ENCODE results near the gene CSF2RB.

CSF2RB gene

GRCh38 chr22:36891646-36892045 lies 21.8 kb upstream of the CSF2RB start:
- DNase-seq (ENCODE audit: insufficient read length, low spot score): no peak
- TF ChIP-seq CTCF (IDR thresholded peaks at IDR 0.05; ENCODE audit: insufficient read depth, missing control alignments): no peak
- FAIRE-seq: no peak

DNA sequence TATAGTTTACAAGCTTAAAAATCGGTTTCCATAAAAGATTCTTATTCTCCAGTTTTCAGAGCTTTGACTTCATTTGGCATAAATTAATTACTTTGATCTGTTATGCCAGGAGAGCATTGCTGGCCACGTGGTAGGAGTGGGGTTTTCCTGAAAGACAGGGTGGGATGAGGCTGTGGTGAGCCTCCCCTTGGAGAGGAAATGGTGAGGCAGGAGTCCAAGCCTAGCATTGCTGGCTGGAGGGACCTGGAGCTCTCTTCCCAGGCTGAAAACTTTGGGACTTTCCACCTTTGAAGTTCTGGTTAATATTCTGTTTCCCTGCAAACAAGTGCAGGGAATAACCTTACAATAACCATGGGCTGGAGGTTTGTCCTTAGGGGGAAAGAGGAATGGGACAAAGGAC lies 21.1 kb upstream of the CSF2RB start:
- TF ChIP-seq CTCF (IDR thresholded peaks at IDR 0.05; ENCODE audit: insufficient read depth, missing control alignments): no peak
- no peak for FAIRE-seq
- DNase-seq (ENCODE audit: insufficient read length, low spot score): no peak

- DNase-seq (ENCODE audit: insufficient read length, low spot score): no peak
- FAIRE-seq: no peak
- TF ChIP-seq CTCF (IDR thresholded peaks at IDR 0.05; ENCODE audit: insufficient read depth, missing control alignments): no peak
Measured at GRCh38 chr22:36893262-36893661, 20.2 kb upstream of the CSF2RB start.

- FAIRE-seq (no peak), DNase-seq (ENCODE audit: insufficient read length, low spot score) (no peak)
- TF ChIP-seq CTCF (IDR thresholded peaks at IDR 0.05; ENCODE audit: insufficient read depth, missing control alignments): no peak
Measured at GRCh38 chr22:36894266-36894665, 19.2 kb upstream of the CSF2RB start.

GRCh38 chr22:36897611-36898010 lies 15.8 kb upstream of the CSF2RB start:
- TF ChIP-seq CTCF (IDR thresholded peaks at IDR 0.05; ENCODE audit: insufficient read depth, missing control alignments): no peak
- DNase-seq (ENCODE audit: insufficient read length, low spot score) (no peak), FAIRE-seq (no peak)

DNA sequence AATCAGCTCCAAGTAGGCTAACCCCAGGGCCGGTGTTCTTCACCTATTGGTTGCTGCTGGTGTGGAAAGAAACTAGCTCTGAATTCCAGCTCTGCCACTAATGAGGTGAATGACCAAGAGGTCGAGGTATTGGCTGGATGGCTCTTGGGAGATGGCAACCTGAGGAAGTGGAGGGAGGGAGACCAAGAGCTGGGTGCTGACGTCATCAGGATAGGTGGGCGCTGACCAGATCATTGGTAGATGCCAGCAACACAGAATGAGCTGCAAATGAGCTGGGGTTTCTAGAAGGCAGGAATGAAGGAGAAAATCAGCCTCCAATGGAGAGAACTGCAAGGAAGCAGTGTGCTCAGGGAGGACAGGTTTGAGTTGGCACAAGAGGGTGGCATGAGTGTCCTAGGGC lies 14.7 kb upstream of the CSF2RB start:
- no peak for DNase-seq (ENCODE audit: insufficient read length, low spot score)
- FAIRE-seq: no peak
- no peak for TF ChIP-seq CTCF (IDR thresholded peaks at IDR 0.05; ENCODE audit: insufficient read depth, missing control alignments)

DNA sequence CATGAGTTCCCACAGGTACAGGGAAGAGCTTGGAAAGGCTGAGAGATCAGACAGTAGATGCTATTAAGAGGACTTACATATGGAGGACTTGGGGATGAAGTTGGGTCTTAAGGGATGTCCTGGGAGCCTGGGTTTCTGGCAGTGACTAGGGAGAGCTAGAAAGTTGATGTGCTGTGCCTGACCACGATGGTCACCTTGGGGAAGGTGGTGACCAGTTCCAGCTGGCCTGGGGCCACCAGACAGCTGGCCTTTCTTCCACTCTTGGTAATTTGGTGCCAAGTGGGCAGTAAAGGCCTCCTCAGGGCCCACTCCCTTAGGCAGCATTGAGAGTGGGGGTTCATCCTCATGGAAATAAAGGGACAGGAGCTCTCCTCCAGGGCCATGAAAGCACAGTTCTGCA lies 13.9 kb upstream of the CSF2RB start:
- DNase-seq (ENCODE audit: insufficient read length, low spot score): no peak
- FAIRE-seq: no peak
- TF ChIP-seq CTCF (IDR thresholded peaks at IDR 0.05; ENCODE audit: insufficient read depth, missing control alignments): no peak

Data from D721Med (cell line).